SU-DHL-6 (cell line): ENCODE results near the gene CAVIN3.

Source experiments
- H2AFZ ChIP-seq: fragments of 200-600 bp; sonication (generic); 2 replicates; pipeline ENCODE4 v1.6.1; 2014; ENCODE audit warnings: low read depth, mild to moderate bottlenecking, moderate library complexity, mixed read lengths, antibody characterized with exemption, low read length; ENCODE audit not compliant: severe bottlenecking
- H3F3A ChIP-seq: fragments of 200-600 bp; shearing (Covaris generic); 2 replicates; pipeline ENCODE4 v1.6.0; 2016; ENCODE audit warnings: antibody characterized with exemption, mild to moderate bottlenecking; ENCODE audit not compliant: insufficient read depth
- H3K27ac ChIP-seq: fragments of 200-600 bp; sonication (generic); 2 replicates; pipeline ENCODE4 v1.5.1; 2016; ENCODE audit warnings: low read depth, mild to moderate bottlenecking, low read length, moderate library complexity, mixed read lengths
- H3K27me3 ChIP-seq: fragments of 200-600 bp; sonication (generic), shearing (Covaris generic); 2 replicates; pipeline ENCODE4 v1.6.0; 2014; ENCODE audit warnings: mild to moderate bottlenecking, low read length
- H3K36me3 ChIP-seq: fragments of 200-600 bp; sonication (generic); 2 replicates; pipeline ENCODE4 v1.6.1; 2014; ENCODE audit warnings: mild to moderate bottlenecking, low read length, mixed read lengths
- H3K4me2 ChIP-seq: fragments of 300-600, 200-600 bp; shearing (Covaris generic), sonication (generic); 2 replicates; pipeline ENCODE4 v1.6.0; 2014; ENCODE audit warnings: low read length, low read depth, mild to moderate bottlenecking; ENCODE audit not compliant: poor library complexity, severe bottlenecking
- H3K4me3 ChIP-seq: fragments of 200-600 bp; sonication (generic); 2 replicates; pipeline ENCODE4 v1.5.1; 2014; ENCODE audit warnings: antibody characterized with exemption, low read length, mild to moderate bottlenecking, mixed read lengths; ENCODE audit not compliant: insufficient read depth, poor library complexity, severe bottlenecking
- H3K79me2 ChIP-seq: fragments of 200-600 bp; sonication (generic); 2 replicates; pipeline ENCODE4 v1.6.1; 2014; ENCODE audit warnings: mild to moderate bottlenecking, low read length, moderate library complexity; ENCODE audit not compliant: insufficient read depth
- H3K9ac ChIP-seq: fragments of 200-600 bp; sonication (generic); 2 replicates; pipeline ENCODE4 v1.7.0; 2014; ENCODE audit warnings: mild to moderate bottlenecking, low read length
- H3K9me2 ChIP-seq: fragments of 200-600 bp; sonication (generic); replicated peaks from 2 replicates; pipeline ENCODE4 v1.6.1; 2014; ENCODE audit warnings: low read length; ENCODE audit not compliant: insufficient read depth
- H3K9me3 ChIP-seq: fragments of 200-600 bp; sonication (generic); 2 replicates; pipeline ENCODE4 v1.6.1; 2014; ENCODE audit warnings: low read length, mixed read lengths; ENCODE audit not compliant: insufficient read depth
- H4K20me1 ChIP-seq: fragments of 200-600 bp; sonication (generic); 2 replicates; pipeline ENCODE4 v1.6.1; 2014; ENCODE audit warnings: low read depth, mild to moderate bottlenecking, antibody characterized with exemption, low read length, moderate library complexity, mixed read lengths
- CTCF ChIP-seq: fragments of 200-600 bp; sonication (generic); IDR thresholded peaks from one replicate; pipeline ENCODE4 v1.5.1; 2017; ENCODE audit warnings: antibody characterized with exemption, mild to moderate bottlenecking, low read length, moderate library complexity; ENCODE audit not compliant: insufficient read depth, poor library complexity, severe bottlenecking
- EZH2phosphoT487 ChIP-seq: fragments of 200-600 bp; sonication (generic), shearing (Covaris generic); conservative IDR thresholded peaks from 2 replicates; pipeline ENCODE4 v1.6.1; 2018; ENCODE audit warnings: mild to moderate bottlenecking, antibody characterized with exemption, low read length, moderate library complexity, mixed read lengths

CAVIN3 gene

GRCh38 chr11:6356503-6357055 is 36.3 kb upstream of the CAVIN3 start:
- Histone ChIP-seq H4K20me1 (no peaks in the 10 kb centered on the region), H3K4me3 (no peak overlapping the region), H3F3A (no peaks in the 10 kb centered on the region), H3K9me3 (no peaks in the 10 kb centered on the region), H3K27me3 (no peaks in the 10 kb centered on the region), H3K79me2 (no peaks in the 10 kb centered on the region), H3K9me2 (no peaks in the 10 kb centered on the region), H3K36me3 (no peaks in the 10 kb centered on the region), H3K27ac (no peak overlapping the region), H3K4me2 (no peak overlapping the region), H3K9ac (no peak overlapping the region), H2AFZ (no peak overlapping the region)
- no peak for TF ChIP-seq EZH2phosphoT487
- TF ChIP-seq CTCF, result no peak

DNA sequence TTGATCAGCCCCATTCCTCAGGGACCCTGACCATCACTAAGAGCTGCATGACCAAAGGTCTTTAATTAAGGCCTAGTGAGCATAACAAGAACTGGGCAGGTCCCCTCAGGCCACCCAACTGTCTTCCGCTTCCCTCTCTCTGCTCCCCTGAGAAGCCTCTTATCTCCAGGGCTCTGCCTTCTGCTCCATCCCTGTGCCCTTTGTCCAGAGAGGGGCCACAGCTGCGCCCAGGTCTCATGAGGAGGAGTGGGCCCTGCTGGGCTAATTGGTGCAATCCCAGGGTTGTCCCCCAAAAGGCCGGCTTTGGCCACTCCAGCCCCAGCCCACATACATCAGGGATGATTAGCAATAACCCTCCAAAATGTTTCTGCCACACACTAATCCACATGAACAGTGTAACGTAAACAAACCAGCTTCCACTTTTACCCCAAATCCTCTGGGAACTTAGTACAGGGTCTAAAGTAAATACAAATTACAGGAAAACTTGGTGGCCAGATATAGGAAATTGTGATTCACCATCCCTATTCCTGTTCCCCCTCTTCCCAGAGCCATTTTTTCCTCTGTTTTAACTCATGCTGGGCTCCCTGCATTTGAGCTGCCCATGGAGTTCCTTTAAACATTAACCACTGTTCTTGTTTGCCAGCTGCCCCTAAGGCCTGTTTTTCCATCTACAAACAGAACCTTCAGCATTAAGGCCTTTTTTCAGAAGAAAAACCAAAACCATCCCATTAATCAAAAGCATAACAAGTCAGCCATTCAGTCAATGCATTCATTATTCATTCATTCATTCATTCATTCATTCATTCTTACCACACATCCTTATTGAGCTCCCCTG is 34.6 kb upstream of the CAVIN3 start:
- Histone ChIP-seq H2AFZ (no peak overlapping the region), H4K20me1 (no peaks in the 10 kb centered on the region), H3K9ac (no peak overlapping the region), H3K27ac (no peak overlapping the region), H3K4me3 (no peak overlapping the region), H3K27me3 (no peaks in the 10 kb centered on the region), H3K9me2 (no peaks in the 10 kb centered on the region), H3F3A (no peaks in the 10 kb centered on the region), H3K4me2 (no peak overlapping the region), H3K36me3 (no peaks in the 10 kb centered on the region), H3K9me3 (no peaks in the 10 kb centered on the region), H3K79me2 (no peaks in the 10 kb centered on the region)
- TF ChIP-seq EZH2phosphoT487 (no peak), CTCF (no peak)

GRCh38 chr11:6353367-6353987 is 33.2 kb upstream of the CAVIN3 start:
- Histone ChIP-seq H3K9me2 (no peaks in the 10 kb centered on the region), H3K27me3 (no peaks in the 10 kb centered on the region), H3K9ac (no peak overlapping the region), H3K27ac (no peak overlapping the region), H3K79me2 (no peaks in the 10 kb centered on the region), H2AFZ (no peak overlapping the region), H3K4me3 (no peak overlapping the region), H3K36me3 (no peaks in the 10 kb centered on the region), H3K9me3 (no peaks in the 10 kb centered on the region), H4K20me1 (no peaks in the 10 kb centered on the region), H3F3A (no peaks in the 10 kb centered on the region), H3K4me2 (no peak overlapping the region)
- TF ChIP-seq CTCF (peak; percentile 96), EZH2phosphoT487 (no peak)
